Esophagus squamous epithelium (tissue), 4 donors: Measurements from ENCODE around the gene KDM4C.

ENCODE experiments used
- CTCF ChIP-seq, 6 experiments: fragments of 450-650 bp in 4 of 6; fragments of 200-600 bp in 2 of 6; sonication (generic) in 2 of 6; IDR thresholded peaks; one replicate each; pipeline ENCODE4 v1.5.1; 2016 to 2019; ENCODE audit warnings: antibody characterized with exemption in 6 of 6, mild to moderate bottlenecking in 4 of 6, moderate library complexity in 4 of 6
- POLR2A ChIP-seq, 4 donors: fragments of 450-650 bp; IDR thresholded peaks; one replicate each; pipeline ENCODE4 v1.6.1; 2017; ENCODE audit warnings: antibody characterized with exemption in 4 of 4, mild to moderate bottlenecking in 4 of 4, moderate library complexity in 3 of 4

- TF ChIP-seq POLR2A (IDR thresholded peaks at IDR 0.05) (no peak), CTCF (IDR thresholded peaks at IDR 0.05) (no peak)
Measured at GRCh38 chr9:6758248-6758497, 400 bp downstream of the KDM4C start.
